Brain pericyte (primary cell): Measurements from ENCODE around the gene RGS9.
A peak's percentile ranks its signal among the peaks of the same experiment; 100 is the strongest.
"Not testable (repeated sequence)": the region's sequence is repeated elsewhere in the genome, so short reads cannot be mapped to it uniquely, and the experiment has no call there.

ENCODE experiments used
- DNase-seq: peaks from one replicate; pipeline ENCODE4 v3.0.0-alpha.2; 2012; ENCODE audit warnings: low read depth, low spot score

The RGS9 gene

DNA sequence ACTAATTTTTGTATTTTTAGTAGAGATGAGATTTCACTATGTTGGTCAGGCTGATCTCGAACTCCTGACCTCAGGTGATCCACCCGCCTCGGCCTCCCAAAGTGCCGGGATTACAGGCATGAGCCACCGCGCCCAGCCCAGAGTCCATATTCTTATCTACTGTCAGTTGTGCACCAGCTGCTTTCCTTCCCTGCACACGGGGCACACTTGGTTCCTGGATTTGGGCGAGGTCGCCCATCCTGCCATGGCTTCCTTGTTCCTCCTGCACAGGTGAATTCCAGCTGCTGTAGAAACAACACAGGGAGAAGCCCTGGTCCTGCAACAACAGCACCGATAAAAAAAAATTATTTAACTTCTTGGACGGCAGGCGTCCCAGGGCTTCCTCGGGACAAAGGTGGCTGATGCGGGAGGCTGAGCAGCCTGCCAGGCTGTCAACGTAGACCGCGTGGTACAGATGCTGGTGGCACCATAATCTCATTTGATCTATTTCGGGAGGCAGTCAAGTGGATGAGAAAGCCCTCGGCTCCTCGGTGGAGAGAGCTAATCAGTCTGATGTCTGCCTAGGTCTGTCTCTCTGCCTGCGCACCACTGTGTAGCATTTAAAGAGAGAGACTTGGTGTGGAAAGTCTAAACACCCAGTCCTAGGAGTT is 19.1 kb downstream of the RGS9 start:
- no peak for DNase-seq

DNA sequence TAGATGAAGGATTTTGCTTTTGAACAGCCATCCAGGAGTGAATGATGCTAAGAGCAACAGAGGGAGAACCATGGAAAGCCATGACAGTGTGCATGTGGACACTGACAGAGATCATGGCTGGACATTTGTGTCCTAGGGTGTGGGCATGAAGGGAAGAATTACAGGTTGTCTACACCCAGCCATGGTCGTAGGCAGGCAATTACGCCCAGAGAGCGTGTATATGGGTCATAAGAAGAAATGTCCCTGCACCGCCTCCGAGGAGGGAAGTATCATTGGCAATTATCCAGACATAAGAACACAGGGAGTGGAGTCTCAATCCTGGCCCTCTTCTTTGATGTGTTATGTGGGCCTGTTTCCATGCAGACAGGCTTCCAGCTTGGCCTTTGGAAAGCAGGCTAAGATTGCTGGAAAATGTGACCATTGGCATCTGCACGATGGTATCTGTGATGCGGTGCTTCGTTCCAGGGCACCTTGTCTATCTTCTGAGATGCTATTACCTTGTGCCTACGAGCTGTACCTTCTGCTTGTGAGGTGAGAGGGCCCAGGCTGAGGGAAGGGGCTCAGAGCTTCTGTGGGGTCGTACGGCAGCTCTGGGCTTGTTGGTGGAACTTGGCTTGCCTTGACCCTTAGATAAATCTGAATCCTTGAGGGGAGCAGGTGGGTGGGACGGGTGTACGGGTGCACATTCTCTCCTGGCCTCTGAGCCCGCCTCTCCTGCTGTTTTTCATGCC is 19.8 kb downstream of the RGS9 start:
- no peak for DNase-seq

DNA sequence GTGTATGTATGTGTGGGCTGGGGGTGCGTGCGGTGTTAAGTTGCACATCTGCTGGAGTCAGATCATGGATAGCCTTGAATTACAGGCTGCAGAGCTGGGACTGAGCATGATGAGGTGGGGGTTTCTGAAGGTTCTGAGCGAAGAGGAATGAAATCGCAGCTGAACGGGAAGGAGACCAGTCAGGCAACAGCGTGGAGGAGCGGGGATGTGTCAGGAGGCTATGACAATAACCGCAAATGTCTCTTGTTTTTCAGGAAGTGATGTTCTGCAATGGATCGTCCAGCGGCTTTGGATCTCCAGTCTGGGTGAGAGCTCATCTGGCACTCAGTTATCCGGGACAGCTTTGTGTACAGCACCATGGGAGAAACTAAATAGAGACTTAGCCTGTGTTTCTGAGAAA is 20.9 kb downstream of the RGS9 start:
- no peak for DNase-seq

DNA sequence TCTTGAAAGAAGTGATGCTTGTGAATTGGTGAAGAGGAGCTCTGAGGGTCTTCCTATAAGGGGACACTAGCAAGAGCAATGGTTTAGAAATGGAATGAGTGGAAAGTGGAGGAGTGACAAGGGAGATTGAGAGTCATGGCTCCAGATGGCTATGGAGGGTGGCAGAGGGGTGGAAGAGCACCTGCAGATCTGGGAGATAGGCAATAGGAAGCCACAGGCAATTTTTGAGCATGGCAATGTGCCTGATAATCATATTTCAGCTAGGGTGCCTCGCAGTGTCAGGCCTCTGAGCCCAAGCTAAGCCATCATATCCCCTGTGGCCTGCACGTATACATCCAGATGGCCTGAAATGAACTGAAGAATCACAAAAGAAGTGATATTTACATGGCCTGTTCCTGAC is 21.5 kb downstream of the RGS9 start:
- DNase-seq, result no peak

DNA sequence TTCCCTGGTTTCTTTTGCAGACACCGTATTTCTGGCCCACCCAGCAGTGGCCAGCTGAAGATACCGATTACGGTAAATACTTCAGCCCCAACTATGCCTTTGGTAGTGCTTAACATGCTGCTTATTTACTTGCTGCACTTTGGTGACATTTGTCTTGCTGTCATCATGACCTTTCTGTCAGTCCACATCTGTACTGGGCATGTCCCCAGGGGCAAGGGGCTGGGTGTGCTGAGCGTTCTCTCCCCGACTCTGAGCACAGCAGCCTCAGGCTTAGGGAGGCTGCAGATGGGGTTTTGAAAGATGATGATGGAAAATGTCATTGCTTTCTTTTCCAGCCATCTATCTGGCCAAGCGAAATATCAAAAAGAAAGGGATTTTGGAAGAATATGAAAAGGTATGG is 23.3 kb downstream of the RGS9 start:
- DNase-seq, result no peak

DNA sequence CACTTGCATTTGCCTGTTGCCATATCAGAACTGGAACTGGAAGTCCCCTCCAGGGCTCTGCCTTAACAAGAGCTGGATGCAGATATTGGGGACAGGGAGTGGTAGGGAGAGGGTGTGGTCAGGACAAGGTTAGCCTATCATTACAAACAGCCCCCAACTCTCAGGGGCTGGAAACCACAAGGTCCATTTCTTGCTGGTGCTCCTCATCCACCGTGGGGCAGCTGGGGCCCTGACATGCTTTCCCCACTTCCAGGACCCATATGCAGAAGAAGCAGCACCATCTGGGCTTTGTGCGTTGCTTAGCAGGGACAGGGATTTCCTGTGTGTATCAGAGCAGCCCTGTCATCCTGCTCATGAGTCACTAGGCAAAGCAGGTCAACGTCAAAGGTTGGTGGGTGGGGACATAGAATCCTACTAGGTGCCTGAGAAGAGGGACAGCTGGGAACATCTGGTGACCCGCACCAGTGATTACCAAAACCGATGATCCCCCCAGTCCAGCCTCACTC is 26.9 kb downstream of the RGS9 start:
- DNase-seq, result no peak

DNA sequence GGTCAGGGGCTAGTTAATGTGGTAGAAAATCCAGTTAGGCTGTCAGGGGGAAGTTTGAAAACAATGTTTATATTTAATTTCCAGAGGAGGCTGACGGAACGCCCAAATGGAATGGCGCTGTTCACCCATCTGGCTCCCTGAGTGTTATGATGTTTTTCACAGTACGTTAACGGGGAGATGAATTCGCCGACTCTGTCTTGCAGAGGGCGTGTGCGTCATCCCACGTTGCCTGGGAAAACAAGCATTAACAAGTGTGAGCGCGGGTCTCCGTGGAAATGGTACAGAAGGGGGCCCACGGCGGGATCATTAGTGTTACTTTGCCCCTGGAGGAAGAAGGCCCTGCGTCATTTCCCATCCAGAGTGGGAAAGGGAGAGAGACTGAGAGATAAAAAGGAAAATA is 29.6 kb downstream of the RGS9 start:
- no peak for DNase-seq

DNA sequence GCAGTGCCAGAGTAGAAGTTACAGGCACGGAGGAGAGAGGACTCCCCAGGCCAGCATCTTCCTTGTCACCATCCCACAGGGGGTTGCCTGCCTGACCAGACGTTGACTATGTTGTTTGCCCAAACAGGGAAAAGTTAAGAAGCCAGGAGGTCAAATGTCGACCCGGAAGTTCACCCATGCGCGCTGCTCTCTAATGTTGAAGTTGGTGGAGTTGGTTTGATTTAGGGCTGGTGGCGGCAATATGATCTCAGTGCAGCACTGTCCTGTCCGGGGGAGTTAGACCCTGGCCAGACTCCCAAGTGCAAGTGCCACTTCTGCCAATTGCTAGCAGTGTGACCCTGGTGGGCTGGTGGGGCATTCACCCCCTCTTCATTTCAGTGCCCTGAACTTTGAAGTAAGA is 30.4 kb downstream of the RGS9 start:
- no peak for DNase-seq

DNA sequence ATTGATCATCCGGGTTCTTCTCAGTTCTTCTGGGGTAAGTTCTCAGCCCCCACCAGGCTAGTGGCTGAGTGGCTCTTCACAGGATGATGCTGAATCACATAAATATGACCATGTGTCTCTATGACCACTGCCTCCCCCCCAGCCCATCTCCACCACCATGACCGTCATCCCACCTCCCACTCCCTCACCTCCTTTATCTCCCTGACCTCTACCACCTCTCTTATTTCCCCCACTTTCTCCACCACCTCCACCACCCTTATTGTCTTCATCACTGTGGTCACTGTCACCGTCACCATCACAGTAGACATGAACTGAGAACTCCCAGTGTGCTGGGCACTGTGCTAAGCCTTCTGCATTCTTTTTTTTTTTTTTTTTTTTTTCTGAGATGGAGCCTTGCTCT is 32.5 kb downstream of the RGS9 start:
- no peak for DNase-seq

DNA sequence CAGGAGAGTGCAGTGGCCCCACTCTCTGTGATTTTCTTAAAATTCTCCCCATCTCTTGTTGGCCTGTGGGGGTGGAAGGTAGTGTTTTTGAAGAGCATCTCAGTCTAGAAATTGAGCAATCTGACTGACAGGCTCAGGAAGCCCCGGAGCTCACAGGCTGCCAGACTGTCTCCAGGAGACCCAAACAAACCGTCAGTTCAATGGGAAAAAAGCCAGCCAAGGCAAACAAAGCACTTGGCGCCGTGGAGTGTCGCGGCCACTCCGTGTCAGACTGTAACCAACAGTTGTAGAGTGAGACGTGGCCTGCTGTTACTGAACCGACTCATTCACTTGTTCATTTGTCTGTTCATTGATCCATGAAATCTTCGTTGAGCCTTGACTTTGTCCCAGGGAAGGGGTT is 33.7 kb downstream of the RGS9 start:
- peak; percentile 34 for DNase-seq

DNA sequence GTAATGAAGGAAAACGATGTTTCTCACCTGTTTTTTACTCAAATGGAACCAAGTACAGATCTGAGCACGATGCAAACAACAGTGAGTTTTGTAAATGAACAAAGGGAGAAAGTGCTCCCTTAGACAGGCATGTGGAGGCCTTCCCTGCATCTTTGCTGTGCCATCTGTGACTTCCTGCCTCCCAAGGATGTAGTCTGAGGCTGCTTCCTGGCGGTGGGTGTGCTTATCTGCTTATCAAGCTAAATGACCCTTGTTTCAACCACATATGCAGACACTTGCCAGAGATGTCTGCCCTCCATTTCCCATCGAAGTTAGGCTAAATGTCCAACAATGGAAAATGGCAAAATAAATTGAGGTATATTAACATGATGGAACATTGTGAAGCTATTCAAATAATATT is 34.6 kb downstream of the RGS9 start:
- no peak for DNase-seq

DNA sequence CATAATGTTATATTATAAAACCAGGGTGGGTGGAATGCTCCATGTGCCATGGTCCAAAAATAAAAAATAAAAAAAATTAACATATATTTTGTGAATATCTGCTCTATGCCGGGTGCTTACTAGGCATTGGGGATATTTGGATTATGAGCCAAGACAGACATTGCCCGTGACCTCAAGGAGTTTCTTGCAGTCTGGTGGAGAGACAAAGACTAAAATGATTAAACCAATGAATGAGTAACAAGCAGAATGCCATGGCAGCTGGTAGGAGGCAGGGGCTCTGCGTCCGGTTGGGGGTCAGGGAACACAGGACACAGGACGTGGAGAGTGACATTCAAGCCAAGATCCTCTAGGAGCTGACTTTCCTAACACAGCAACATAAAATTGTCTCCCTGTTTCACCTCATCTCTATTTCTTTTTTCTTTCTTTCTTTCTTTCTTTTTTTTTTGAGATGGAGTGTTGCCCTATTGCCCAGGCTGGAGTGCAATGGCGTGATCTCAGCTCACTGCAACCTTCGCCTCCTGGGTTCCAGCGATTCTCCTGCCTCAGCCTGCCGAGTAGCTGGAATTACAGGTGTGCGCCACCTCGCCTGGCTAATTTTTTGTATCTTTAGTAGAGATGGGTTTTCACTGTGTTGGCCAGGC is 35.4 kb downstream of the RGS9 start:
- no peak for DNase-seq

DNA sequence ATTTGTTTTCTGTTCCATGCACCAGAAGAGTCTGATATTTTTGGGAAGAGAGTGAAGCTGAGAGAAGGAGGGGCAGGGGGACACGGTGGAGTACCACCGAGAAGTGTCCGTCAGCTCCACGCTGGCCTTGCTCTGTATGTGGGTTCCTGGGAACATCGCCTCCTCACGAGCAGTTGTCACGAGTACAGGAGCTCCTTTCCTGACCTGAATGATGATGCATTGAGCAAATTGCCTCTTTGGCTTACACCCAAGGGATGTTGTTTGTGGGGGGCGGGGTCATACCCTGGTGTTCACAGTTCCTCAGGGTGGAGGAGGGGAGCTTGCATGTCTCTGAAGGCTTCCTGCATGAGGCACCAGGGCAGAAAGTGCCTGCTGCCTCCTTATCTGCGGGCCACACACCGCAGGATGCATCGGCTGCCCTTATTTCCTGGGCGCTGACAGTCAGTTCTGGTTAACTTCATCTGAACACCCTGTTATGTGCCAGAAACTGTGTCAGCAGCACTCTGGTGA is 36.2 kb downstream of the RGS9 start:
- peak; percentile 75 for DNase-seq

DNA sequence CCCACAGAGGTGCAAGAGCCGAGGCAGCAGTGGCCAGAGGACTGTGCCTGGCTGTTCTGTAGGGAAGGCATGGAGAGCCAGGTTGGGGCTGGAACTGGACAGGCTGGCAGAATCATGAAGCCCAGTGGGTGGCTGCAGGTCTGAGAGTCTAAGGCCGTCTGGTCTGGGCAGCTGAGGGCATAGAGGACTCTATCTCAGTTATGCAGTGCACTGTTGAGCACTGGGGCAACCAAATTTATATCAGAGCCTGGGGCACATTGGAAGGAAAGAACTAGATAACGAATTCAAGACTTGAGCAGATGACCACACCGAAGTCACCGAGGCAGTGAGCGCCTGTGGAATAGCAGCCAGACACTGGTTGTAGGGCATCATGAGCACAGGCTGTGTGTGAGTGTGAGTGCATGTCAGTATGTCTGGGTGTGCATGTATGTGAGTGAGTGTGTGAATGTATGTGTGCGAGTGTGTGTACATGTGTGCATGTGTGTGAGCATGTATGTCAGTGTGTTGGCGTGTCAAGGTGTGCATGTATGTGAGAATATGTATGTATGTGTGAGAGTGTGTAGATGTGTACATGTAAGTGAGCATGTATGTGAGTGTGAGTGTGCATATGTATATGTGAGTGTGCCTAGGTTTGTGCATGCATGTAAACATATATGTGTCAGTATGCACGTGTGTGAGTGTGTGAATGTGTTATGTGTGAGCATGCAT is 37.0 kb downstream of the RGS9 start:
- no peak for DNase-seq

DNA sequence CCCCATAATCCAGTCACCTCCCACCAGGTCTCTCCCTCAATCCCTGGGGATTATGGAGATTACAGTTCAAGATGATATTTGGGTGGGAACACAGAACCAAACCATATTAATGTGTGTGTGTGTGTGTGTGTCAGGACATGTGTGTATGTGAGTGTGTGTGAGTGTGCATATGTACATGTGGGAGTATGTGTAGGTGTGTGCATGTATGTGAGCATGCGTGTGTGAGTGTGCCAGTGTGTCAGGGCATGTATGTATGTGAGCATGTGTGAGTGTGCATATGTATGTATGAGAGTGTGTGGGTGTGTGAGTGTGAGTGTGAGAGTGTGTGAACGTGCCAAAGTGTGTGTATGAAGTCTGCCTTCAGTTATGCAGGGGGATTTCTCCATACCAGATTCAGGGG is 37.8 kb downstream of the RGS9 start:
- DNase-seq, result no peak

DNA sequence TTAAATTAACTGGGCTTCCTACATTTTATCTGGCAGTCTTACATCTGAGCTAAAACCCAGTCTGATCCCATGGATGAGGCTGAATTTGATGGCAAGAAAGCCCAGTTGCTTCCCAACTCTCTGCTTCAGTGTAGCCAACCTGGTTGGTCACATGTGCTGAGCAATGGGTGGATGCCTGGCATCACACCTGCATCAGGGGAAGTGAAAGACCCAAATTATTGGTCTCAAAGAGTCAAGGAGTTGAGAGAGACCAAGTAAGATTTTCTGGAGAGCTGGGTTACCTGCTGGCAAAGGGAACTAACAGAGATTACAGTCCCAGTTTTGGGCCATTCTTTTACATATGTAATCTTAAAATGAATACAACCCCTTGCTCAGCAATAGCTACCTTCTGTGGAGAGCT is 38.8 kb downstream of the RGS9 start:
- no peak for DNase-seq

DNA sequence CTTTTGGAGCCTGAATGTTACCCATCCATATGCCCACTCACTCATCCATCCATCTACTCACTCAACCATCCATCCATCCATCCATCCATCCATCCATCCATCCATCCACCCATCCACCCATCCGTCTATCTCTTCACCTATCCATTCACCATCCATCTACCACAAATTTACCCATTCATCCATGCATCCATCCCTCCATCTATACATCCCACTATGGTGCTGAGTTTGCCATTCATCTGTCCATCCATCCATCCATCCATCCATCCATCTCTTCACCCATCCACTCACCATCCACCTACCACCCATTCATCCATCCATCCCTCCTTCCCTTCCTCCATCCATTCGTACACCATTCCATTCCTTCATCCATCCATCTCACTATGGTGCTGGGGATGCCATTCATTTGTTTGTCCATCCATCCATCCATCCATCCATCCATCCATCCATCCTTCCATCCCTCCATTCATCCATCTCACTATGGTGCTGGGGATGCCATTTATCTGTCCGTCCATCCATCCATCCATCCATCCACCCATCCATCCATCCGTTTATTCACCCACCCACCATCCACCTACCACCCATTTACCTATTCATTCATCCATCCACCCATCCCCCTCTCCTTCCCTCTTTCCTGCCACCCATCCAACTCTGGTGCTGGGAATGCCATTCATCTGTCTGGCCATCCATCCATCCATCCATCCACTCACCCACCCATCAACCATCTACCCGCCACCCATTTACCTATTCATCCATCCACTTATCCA is 39.7 kb downstream of the RGS9 start:
- DNase-seq, result no peak

DNA sequence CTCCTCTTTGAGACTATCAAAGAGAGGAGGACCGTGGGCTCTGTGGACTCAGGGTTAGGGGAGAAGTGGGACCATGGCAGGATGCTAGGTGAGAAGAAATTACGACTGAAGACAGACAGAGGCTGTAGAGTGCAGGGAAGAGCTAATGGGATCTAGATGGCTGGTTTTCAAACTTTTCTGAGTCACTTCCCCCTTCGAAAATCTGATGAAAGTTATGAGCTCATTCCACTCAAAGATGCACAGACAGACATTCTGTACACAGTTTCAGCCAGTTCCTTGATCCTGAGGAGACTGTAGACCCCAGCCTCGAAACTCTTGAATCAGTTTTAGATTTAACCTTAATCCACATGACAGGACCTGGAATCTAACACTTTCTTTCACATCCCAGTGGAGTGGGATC is 40.7 kb downstream of the RGS9 start:
- no peak for DNase-seq

DNA sequence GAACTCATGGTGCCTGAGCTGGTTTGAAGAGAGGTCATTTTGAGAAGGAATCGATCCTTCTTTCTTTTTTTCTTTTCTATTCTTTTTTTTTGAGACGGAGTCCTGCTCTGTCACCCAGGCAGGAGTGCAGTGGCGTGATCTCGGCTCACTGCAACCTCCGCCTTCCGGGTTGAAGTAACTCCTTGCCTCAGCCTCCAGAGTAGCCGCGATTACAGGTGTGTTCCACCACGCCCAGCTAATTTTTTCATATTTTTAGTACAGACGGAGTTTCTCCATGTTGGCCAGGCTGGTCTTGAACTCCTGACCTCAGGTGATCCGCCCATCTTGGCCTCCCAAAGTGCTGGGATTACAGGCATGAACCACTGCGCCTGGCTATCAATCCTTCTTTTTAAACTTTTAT is 43.1 kb downstream of the RGS9 start:
- not testable (repeated sequence) for DNase-seq

DNA sequence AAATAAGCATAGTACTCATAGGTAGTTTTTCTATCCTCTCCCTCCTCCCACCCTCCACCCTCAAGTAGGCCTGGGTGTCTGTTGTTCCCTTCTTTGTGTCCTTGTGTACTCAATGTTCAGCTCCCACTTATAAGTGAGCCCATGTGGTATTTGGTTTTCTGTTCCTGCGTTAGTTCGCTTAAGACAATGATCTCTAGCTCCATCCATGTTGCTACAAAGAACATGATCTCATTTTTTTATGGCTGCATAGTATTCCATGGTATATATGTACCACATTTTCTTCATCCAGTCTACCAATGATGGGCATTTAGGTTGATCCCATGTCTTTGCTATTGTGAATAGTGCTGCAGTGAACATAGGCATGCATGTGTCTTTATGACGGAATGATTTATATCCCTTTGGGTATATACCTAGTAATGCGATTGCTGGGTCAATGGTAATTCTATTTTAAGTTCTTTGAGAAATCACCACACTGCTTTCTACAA is 43.6 kb downstream of the RGS9 start:
- DNase-seq, result not testable (repeated sequence)
